NCI-H2227 (cell line): ENCODE data around the gene SPPL2C.
"Not testable (repeated sequence)": the region's sequence is repeated elsewhere in the genome, so short reads cannot be mapped to it uniquely, and the experiment has no call there.

ENCODE experiments used
- DNase-seq: peaks from one replicate; lab custom pipeline; 2025; ENCODE audit not compliant: unreplicated experiment; lab: John Stamatoyannopoulos, UW

The SPPL2C gene

GRCh38 chr17:45849536-45849990 lies 4.9 kb downstream of the SPPL2C start:
- DNase-seq: no peak

GRCh38 chr17:45850011-45850410 lies 5.3 kb downstream of the SPPL2C start:
- DNase-seq: no peak

GRCh38 chr17:45850468-45850867 lies 5.8 kb downstream of the SPPL2C start:
- no peak for DNase-seq

GRCh38 chr17:45851022-45851421 lies 6.3 kb downstream of the SPPL2C start:
- DNase-seq: no peak

- no peak for DNase-seq
These were observed 6.8 kb downstream of the SPPL2C start for GRCh38 chr17:45851464-45851863.

- no peak for DNase-seq
These were observed 7.2 kb downstream of the SPPL2C start for GRCh38 chr17:45851873-45852272.

DNA sequence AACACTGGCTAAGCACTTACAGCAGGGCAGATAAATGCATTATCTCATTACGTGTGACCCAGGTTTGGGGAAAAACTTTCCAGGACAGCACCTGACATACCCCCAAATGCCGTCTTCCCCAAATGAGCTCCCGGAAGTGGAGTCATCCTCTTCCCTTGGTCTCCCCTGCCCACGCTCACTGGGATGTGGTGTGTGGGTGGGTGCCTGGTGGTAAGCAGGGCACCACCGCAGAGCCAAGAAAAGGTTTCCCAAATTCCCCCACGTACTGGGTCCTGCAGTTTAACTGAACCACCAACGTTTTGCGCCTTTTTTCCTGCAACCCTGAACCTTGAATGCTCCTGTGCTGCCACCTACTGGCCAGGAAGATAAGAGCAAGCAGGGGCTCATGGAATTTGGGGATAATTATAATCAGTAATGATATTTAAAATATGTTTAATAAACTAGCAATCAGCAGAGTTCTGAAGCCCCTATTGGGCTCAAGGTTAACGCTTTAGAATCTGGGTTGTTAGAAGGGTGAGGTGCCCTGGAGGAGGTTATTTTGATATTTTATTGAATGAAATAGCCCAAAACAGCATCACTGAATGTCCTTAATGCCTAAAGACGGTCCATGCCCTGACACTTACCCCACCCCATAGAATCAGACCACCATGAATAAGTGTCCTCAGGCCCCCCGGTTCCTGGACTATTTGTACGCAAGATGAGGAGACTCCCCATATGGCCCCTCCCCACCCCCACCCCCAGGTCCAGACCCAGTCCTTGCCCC lies 8.0 kb downstream of the SPPL2C start:
- DNase-seq: peak; percentile 80

- DNase-seq: no peak
These were observed 9.5 kb downstream of the SPPL2C start for GRCh38 chr17:45854209-45854608.

DNA sequence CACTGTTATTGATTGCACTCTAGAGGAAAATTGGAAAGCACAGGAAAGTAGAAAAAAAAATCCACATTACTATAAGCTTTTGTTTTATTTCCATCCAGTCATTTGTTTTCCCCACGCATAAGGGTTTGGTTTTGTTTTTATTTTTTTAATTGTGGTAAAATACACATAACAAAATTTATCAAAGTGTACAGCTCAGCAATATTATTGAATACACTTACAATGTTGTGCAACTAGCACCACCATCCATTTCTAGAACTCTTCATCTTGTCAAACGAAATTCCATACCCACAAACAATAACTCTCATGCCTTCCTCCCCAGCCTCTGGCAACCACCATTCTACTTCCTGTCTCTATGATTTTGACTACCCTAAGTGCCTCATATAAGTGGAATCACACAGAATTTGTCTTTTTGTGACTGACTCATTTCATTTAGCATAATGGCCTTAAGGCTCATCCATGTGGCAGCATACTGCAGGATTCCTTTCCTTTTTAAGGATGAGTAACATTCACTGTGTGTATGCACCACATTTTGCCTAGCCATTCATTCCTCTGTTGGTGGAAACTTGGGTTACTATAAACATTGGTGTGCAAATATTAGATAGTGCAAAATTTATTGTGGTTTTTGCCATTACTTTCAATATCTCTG lies 11.1 kb downstream of the SPPL2C start:
- no peak for DNase-seq

- DNase-seq: no peak
These were observed 13.5 kb downstream of the SPPL2C start for GRCh38 chr17:45857977-45858708.

- no peak for DNase-seq
These were observed 16.5 kb downstream of the SPPL2C start for GRCh38 chr17:45861165-45861564.

- DNase-seq: not testable (repeated sequence)
These were observed 17.4 kb downstream of the SPPL2C start for GRCh38 chr17:45862127-45862526.

- DNase-seq: no peak
These were observed 19.4 kb downstream of the SPPL2C start for GRCh38 chr17:45863857-45864654.

GRCh38 chr17:45867171-45867570 lies 22.5 kb downstream of the SPPL2C start:
- no peak for DNase-seq

GRCh38 chr17:45867702-45868101 lies 23.0 kb downstream of the SPPL2C start:
- DNase-seq: no peak

DNA sequence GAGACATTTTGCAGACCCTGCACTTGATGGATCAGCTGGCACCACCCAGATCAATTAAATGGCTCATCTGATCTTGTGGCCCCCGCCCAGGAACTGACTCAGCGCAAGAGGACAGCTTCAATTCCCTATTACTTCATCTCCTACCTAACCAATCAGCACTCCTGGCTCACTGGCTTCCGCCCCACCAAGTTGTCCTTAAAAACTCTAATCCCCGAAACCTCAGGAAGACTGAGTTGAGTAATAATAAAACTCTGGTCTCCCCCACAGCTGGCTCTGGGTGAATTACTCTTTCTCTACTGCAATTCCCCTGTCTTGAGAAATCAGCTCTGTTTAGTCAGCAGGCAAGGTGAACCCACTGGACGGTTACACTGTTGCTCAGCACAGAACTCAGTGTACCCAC lies 23.6 kb downstream of the SPPL2C start:
- DNase-seq: no peak

- no peak for DNase-seq
These were observed 25.1 kb downstream of the SPPL2C start for GRCh38 chr17:45869676-45870341.

DNA sequence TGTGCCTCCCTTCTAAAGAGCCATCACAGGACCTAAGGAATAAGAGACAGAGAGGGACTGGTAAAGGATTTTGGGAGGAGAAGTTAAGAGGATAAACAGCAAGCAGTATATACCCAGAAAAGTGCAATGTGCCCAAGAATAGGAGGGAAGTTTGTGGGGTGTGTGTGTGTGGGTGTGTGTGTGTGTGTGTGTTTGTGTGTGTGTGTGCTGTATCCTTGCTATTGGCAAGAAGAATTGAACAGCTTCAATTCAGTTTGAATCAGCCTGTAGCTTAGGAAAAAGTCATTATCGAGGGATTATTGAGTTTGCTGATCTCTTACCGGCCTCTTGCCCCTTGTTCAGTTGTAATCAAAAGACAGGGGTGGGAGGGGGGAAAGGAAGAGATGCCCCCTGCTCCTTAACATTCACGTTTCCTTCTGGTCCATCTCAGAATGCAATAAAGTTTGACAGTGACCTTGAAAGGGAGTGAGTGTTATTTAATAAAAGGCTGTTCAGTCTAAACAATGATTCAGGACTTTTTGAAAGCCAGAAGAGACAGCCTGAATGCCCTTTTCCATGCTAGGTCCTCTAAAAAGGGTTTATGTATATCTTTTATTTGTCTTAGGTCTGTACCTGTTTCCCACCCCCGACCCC lies 25.8 kb downstream of the SPPL2C start:
- no peak for DNase-seq

GRCh38 chr17:45871718-45872117 lies 27.0 kb downstream of the SPPL2C start:
- DNase-seq: no peak

GRCh38 chr17:45873728-45874127 lies 29.0 kb downstream of the SPPL2C start:
- DNase-seq: peak; percentile 35
